GM23338 (cell line): ENCODE measurements around the gene PPP2R5D. TPM values are rescaled to one million over a fixed set of nuclear protein-coding genes. Genes with fewer than 3 reads are reported as not detected.
"Not testable (repeated sequence)": the region's sequence is repeated elsewhere in the genome, so short reads cannot be mapped to it uniquely, and the experiment has no call there.

Experiments
- ATAC-seq: fragments of 200-7000 bp; cut with Tn5 transposase; 3 replicates; pipeline ENCODE4 v1.9.1; 2020
- DNase-seq: peaks from one replicate; pipeline ENCODE4 v3.0.0-alpha.2; 2015; ENCODE audit warnings: low spot score
- H2AFZ ChIP-seq: fragments of 200-600 bp; sonication (generic); 2 replicates; pipeline ENCODE4 v1.8.0; 2016; ENCODE audit warnings: antibody characterized with exemption, mild to moderate bottlenecking, moderate library complexity
- H3F3A ChIP-seq: fragments of 200-600 bp; sonication (generic); replicated peaks from 2 replicates; pipeline ENCODE4 v1.8.0; 2017; ENCODE audit warnings: antibody characterized with exemption, mixed run types, low read depth
- H3K27ac ChIP-seq: fragments of 200-600 bp; sonication (generic); 2 replicates; pipeline ENCODE4 v1.6.1; 2016; ENCODE audit warnings: low read depth
- H3K27me3 ChIP-seq: fragments of 200-600 bp; sonication (generic); 2 replicates; pipeline ENCODE4 v1.8.0; 2016; ENCODE audit warnings: mild to moderate bottlenecking, mixed run types, moderate library complexity; ENCODE audit not compliant: insufficient read depth
- H3K36me3 ChIP-seq: fragments of 200-600 bp; sonication (generic); 2 replicates; pipeline ENCODE4 v1.8.0; 2016; ENCODE audit warnings: mild to moderate bottlenecking; ENCODE audit not compliant: insufficient read depth
- H3K4me1 ChIP-seq: fragments of 200-600 bp; sonication (generic); 2 replicates; pipeline ENCODE4 v1.8.0; 2016; ENCODE audit warnings: mild to moderate bottlenecking, moderate library complexity; ENCODE audit not compliant: insufficient read depth
- H3K4me2 ChIP-seq: fragments of 200-600 bp; sonication (generic); 2 replicates; pipeline ENCODE4 v1.7.1; 2017; ENCODE audit warnings: mixed run types
- H3K4me3 ChIP-seq: fragments of 200-600 bp; sonication (generic); 2 replicates; pipeline ENCODE4 v1.6.1; 2016; ENCODE audit warnings: mixed run types
- H3K79me2 ChIP-seq: fragments of 200-600 bp; sonication (generic); replicated peaks from 2 replicates; pipeline ENCODE4 v1.8.0; 2017; ENCODE audit warnings: mild to moderate bottlenecking; ENCODE audit not compliant: insufficient read depth
- H3K9me2 ChIP-seq: fragments of 200-600 bp; sonication (generic); 2 replicates; pipeline ENCODE4 v1.8.0; 2017; ENCODE audit not compliant: insufficient read depth
- H4K20me1 ChIP-seq: fragments of 200-600 bp; sonication (generic); replicated peaks from 2 replicates; pipeline ENCODE4 v1.8.0; 2017; ENCODE audit warnings: mild to moderate bottlenecking; ENCODE audit not compliant: insufficient read depth
- H3K27ac Mint-ChIP-seq: 2 replicates; pipeline ENCODE4 v1.8.0; 2020; ENCODE audit warnings: inconsistent platforms, mild to moderate bottlenecking, moderate library complexity, mixed read lengths
- H3K27me3 Mint-ChIP-seq: 3 replicates; pipeline ENCODE4 v1.8.0; 2022; ENCODE audit warnings: low read depth, mild to moderate bottlenecking, moderate library complexity, mixed read lengths, inconsistent platforms; ENCODE audit not compliant: insufficient read depth, poor library complexity
- H3K36me3 Mint-ChIP-seq: 3 replicates; pipeline ENCODE4 v1.8.0; 2021; ENCODE audit warnings: low read depth, mild to moderate bottlenecking, inconsistent platforms, moderate library complexity, mixed read lengths
- H3K4me1 Mint-ChIP-seq: 3 replicates; pipeline ENCODE4 v1.8.0; 2020; ENCODE audit warnings: mild to moderate bottlenecking, inconsistent platforms, mixed read lengths
- H3K4me3 Mint-ChIP-seq: 3 replicates; pipeline ENCODE4 v1.8.0; 2021; ENCODE audit warnings: moderate library complexity, mild to moderate bottlenecking, inconsistent platforms, mixed read lengths
- H3K9me3 Mint-ChIP-seq: 3 replicates; pipeline ENCODE4 v1.8.0; 2020; ENCODE audit warnings: moderate library complexity, mild to moderate bottlenecking, inconsistent platforms, mixed read lengths
- CREB1 ChIP-seq: fragments of 250-450 bp; sonication (Bioruptor Pico); IDR thresholded peaks from 2 replicates; pipeline ENCODE4 v1.5.0; 2020; ENCODE audit warnings: low read depth, mild to moderate bottlenecking, moderate library complexity
- EZH2 ChIP-seq: fragments of 200-600 bp; sonication (generic); IDR thresholded peaks from one replicate; pipeline ENCODE4 v1.8.0; 2017; ENCODE audit warnings: antibody characterized with exemption, mild to moderate bottlenecking, low read depth; ENCODE audit not compliant: unreplicated experiment
- EZH2phosphoT487 ChIP-seq: fragments of 200-600 bp; sonication (generic); IDR thresholded peaks from one replicate; pipeline ENCODE4 v1.8.1; 2018; ENCODE audit warnings: antibody characterized with exemption; ENCODE audit not compliant: unreplicated experiment
- NANOG ChIP-seq: IDR thresholded peaks from 2 replicates; pipeline ENCODE4 v1.6.1; 2016; ENCODE audit warnings: antibody characterized with exemption, borderline replicate concordance
- POLR2AphosphoS5 ChIP-seq: IDR thresholded peaks from 2 replicates; pipeline ENCODE4 v1.6.1; 2016; ENCODE audit warnings: antibody characterized with exemption, low read depth
- ZNF331 ChIP-seq: fragments of 250-450 bp; sonication (Bioruptor Pico); IDR thresholded peaks from 2 replicates; pipeline ENCODE4 v1.5.0; 2020; ENCODE audit warnings: low read depth, mild to moderate bottlenecking, moderate library complexity
- polyA plus RNA-seq: library from polyadenylated mRNA; unstranded; fragments of >200 nt; fragmentation: Nextera tagmentation; extraction: Ambion mirVana; gene quantifications from 2 replicates; pipeline ENCODE4 v1.2.1, GENCODE V29; 2016
- total RNA-seq: library from RNA; depleted of rRNA; stranded (reverse); fragments of >200 nt; shearing (Covaris generic); gene quantifications from 2 replicates; pipeline ENCODE4 v1.2.3, GENCODE V29; 2014
- TF ChIP-seq, protein P1 (sequence below): IDR thresholded peaks from one replicate; pipeline ENCODE4 v1.6.1; 2018; ENCODE audit warnings: antibody characterized with exemption; ENCODE audit not compliant: unreplicated experiment

The PPP2R5D gene
- total and polyA plus RNA-seq, 2 experiments from 2014 or later = 20.0 to 55.3 TPM

- TF ChIP-seq NANOG = no peak
These were observed 9.1 kb downstream of the PPP2R5D start (continued) for GRCh38 chr6:42993445-42993844.

DNA sequence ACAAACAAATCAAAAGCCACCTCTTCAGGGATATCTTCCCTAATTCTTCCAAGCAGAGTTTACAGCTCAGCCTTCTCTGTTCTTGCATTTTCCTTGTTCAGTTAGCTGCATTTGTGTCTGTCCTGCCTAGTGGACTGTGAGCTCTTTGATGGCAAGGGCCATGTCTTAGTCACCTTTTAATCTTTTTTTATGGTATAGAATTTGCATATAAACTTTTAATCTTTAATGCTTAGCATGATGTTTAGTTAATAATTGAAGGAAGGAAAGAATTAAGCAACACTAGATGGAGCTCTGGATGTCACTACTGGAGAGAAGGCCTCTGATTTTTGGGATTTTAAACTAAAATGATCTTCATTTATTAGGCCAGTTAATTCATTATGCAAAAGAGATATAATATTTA is 12.1 kb downstream of the PPP2R5D start:
- Histone ChIP-seq H4K20me1 (peaks cover 9% of the 10 kb centered on the region), H3K27ac (no peak overlapping the region), H3K27me3 (no peaks in the 10 kb centered on the region), H3K9me2 (no peaks in the 10 kb centered on the region), H2AFZ (no peak overlapping the region), H3F3A (0 out of 2 replicates have a peak, but pooled peaks cover 4% of the 10 kb centered on the region), H3K36me3 (no peaks in the 10 kb centered on the region), H3K79me2 (no peaks in the 10 kb centered on the region), H3K4me2 (no peak overlapping the region), H3K4me3 (no peak overlapping the region), H3K4me1 (no peaks in the 10 kb centered on the region)
- Mint-ChIP-seq H3K4me1 (no peaks in the 10 kb centered on the region), H3K27me3 (peaks cover 5% of the 10 kb centered on the region), H3K4me3 (no peak overlapping the region), H3K27ac (no peak overlapping the region), H3K36me3 (peaks cover 6% of the 10 kb centered on the region; the same call in 1 of the 3 replicates), H3K9me3 (no peaks in the 10 kb centered on the region)
- ATAC-seq (no peak), DNase-seq (no peak)
- TF ChIP-seq ZNF331 (CRISPR knock-in tag) = no peak
- TF ChIP-seq CREB1 (CRISPR knock-in tag) = no peak
- TF ChIP-seq, protein P1, sequence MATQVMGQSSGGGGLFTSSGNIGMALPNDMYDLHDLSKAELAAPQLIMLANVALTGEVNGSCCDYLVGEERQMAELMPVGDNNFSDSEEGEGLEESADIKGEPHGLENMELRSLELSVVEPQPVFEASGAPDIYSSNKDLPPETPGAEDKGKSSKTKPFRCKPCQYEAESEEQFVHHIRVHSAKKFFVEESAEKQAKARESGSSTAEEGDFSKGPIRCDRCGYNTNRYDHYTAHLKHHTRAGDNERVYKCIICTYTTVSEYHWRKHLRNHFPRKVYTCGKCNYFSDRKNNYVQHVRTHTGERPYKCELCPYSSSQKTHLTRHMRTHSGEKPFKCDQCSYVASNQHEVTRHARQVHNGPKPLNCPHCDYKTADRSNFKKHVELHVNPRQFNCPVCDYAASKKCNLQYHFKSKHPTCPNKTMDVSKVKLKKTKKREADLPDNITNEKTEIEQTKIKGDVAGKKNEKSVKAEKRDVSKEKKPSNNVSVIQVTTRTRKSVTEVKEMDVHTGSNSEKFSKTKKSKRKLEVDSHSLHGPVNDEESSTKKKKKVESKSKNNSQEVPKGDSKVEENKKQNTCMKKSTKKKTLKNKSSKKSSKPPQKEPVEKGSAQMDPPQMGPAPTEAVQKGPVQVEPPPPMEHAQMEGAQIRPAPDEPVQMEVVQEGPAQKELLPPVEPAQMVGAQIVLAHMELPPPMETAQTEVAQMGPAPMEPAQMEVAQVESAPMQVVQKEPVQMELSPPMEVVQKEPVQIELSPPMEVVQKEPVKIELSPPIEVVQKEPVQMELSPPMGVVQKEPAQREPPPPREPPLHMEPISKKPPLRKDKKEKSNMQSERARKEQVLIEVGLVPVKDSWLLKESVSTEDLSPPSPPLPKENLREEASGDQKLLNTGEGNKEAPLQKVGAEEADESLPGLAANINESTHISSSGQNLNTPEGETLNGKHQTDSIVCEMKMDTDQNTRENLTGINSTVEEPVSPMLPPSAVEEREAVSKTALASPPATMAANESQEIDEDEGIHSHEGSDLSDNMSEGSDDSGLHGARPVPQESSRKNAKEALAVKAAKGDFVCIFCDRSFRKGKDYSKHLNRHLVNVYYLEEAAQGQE = no peak

DNA sequence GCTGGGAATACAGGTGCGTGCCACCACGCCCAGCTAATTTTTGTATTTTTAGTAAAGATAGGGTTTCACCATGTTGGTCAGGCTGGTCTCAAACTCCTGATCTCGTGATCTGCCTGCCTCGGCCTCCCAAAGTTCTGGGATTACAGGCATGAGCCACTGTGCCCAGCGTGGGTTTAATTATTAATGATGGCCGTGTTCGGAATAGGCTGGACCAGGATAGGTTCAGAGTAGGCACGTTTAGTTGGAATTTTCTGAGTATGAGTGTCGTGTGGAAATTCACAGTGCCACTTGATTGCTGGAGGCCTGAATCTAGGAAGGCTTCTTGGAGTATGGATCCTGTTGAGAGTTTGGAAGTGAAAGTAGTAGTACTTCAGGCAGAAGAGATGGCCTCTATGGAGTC is 13.8 kb downstream of the PPP2R5D start:
- H3K27ac ChIP-seq, DNase-seq, H3K27me3 Mint-ChIP-seq, H3K36me3 Mint-ChIP-seq, H3K4me3 ChIP-seq, H3K27ac Mint-ChIP-seq, H3K9me2 ChIP-seq, ATAC-seq, H3F3A ChIP-seq, H3K36me3 ChIP-seq, H3K27me3 ChIP-seq, H2AFZ ChIP-seq, H3K4me2 ChIP-seq, H3K9me3 Mint-ChIP-seq, H3K4me1 ChIP-seq, H3K4me1 Mint-ChIP-seq, H3K79me2 ChIP-seq, H3K4me3 Mint-ChIP-seq: not testable (repeated sequence)
- H4K20me1 ChIP-seq = peaks cover 16% of the 10 kb centered on the region

- no peak overlapping the region for H3K4me3 Mint-ChIP-seq
- peaks cover 7% of the 10 kb centered on the region; the same call in 2 of the 3 replicates for H3K36me3 Mint-ChIP-seq
- no peaks in the 10 kb centered on the region for H3K27me3 ChIP-seq
- no peaks in the 10 kb centered on the region for H3K79me2 ChIP-seq
- no peak for DNase-seq
- H3K9me3 Mint-ChIP-seq = no peaks in the 10 kb centered on the region
- no peaks in the 10 kb centered on the region for H3F3A ChIP-seq
- peaks cover 4% of the 10 kb centered on the region; the same call in 2 of the 3 replicates for H3K4me1 Mint-ChIP-seq
- no peak overlapping the region for H3K27ac ChIP-seq
- H3K4me2 ChIP-seq = no peak overlapping the region
- no peak for ATAC-seq
- peaks cover 1% of the 10 kb centered on the region for H3K27me3 Mint-ChIP-seq
- no peaks in the 10 kb centered on the region for H3K9me2 ChIP-seq
- H2AFZ ChIP-seq = no peak overlapping the region
- H4K20me1 ChIP-seq = peaks cover 10% of the 10 kb centered on the region
- no peak overlapping the region for H3K4me3 ChIP-seq
- H3K36me3 ChIP-seq = no peaks in the 10 kb centered on the region
- H3K27ac Mint-ChIP-seq = no peak overlapping the region
- H3K4me1 ChIP-seq = 0 out of 2 replicates have a peak, but pooled peaks cover 5% of the 10 kb centered on the region
- TF ChIP-seq, protein P1 = no peak
- TF ChIP-seq POLR2AphosphoS5 (no peak), EZH2 (no peak), EZH2phosphoT487 (no peak)
These were observed 17.5 kb downstream of the PPP2R5D start for GRCh38 chr6:43001843-43002242.
